ENCODE measurements around the gene FPR1.

Gene FPR1

DNA sequence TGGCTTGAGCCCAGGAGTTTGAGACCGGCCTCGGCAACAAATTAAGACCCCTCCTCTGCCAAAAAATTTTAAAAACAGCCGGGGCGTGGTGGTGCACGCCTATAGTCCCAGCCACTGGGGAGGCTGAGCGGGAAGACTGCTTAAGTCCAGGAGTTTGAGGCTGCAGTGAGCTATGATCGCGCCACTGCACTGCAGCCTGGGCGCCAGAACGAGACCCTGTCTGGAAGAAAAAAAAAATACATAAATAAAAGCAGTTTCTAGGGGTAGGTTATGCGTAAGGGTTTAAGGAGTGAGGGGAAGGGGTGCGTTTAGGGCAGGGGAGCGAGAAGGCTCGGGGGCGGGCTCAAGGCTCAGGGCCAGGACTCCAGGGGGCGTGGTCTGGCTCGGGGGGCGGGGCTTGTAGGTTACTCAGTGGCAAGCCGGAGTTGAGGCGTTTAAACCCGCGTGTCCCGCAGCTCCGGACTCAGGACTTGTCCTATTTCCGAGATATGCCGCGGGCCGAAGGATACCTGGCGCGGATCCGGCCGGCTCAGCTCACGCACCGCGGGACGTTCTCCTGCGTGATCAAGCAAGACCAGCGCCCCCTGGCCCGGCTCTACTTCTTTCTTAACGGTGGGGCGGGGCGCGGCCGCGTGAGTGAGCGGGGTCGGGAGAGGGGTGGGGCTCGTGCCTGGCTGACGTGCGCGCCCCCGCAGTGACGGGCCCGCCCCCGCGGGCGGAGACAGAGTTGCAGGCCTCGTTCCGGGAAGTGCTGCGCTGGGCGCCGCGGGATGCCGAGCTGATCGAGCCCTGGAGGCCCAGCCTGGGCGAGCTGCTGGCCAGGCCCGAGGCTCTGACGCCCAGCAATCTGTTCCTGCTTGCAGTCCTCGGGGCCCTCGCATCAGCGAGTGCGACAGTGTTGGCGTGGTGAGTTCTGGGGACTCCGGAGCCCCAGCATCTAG, 47.8 kb downstream of the FPR1 start:
- DNase-seq, result peak; percentile 98

DNA sequence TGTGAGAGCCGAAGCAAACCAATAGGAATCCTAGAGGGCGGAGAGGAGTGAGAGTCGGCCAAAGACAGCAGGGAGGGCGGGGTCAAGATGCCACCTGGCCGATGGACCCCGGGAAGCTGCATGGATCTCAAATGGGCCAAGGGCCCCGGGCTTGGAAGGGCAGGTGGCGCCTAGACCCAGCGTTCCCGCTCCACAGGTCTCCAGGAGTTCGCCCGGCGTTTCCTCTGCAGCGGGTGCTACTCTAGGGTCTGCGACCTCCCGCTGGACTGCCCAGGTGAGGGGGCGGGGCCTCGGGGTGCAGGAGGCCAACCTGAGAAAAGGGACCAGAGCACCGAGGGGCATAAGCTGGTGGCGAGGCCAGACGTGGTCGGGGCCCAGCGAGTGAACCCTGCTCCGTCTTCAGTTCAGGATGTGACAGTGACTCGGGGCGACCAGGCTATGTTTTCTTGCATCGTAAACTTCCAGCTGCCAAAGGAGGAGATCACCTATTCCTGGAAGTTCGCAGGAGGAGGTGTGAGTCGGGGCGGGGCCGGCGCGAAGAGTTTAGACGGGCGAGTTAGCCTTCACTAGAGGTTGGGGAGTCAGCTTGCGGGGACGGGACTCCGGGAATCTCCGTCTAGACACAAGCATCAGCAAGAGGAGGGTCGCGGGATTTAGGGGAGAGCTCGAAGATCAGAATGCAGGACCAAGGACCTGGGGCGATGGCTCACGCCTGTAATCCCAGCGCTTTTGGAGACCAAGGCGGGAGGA, 48.7 kb downstream of the FPR1 start:
- DNase-seq, result no peak

DNA sequence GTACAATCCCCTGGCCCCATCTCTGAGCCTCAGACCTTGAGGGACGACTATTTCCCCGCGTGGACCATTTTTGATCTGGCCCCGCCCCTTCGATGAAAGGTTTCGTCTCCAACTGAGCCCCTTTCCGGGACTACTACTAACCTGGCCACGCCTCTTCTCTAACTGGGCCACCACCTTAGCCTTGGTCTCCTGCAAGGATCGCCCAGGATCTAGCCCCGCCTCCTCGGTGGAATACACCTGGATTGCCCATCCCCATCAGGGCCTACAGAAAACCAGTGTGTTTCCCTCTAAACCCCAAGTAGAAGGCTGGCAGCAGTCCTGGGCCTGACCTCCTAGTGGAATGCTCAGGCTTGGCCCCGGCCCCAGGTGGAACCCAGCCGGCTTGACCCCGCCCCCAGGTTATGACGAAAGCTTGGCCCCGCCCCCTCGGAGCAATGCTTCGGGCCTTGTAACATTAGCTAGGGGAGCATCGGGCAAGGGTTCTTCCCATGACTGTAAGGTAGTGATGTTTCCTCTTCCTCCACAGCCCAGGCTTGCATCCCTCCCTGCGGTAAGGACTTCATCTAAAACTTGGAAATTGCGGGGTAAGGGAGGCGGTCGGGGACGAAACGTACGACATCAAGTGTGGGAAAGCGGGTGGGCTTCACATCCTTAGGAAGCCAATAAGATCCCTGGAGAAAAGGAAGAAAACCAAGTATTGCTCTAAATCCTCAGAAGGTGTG, 49.4 kb downstream of the FPR1 start:
- DNase-seq, result peak; percentile 48

DNA sequence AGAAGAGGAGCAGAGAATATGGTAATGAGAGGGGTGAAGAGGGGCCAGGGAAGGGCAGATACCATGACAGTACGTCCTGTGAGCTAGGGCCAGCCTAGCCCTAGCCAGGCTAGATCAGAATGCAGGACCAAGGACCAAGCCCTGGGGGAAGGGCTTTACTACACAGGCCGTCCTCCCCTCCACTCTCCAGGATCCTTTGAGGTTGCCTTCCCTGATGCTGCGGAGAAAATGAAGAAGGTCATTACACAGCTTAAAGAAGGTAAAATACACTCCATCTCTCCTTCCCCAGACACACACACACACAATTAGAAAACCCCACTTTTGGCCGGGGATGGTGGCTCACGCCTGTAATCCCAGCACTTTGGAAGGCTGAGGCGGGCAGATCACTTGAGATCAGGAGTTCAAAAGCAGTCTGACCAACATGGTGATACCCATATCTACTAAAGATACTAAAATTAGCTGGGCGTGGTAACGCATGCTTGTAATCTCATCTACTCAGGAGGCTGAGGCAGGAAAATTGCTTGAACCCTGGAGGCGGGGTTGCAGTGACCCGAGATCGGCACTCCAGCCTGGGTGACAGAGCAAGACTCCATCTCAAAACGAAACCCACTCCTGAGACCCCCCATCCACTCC, 50.1 kb downstream of the FPR1 start:
- DNase-seq, result no peak

DNA sequence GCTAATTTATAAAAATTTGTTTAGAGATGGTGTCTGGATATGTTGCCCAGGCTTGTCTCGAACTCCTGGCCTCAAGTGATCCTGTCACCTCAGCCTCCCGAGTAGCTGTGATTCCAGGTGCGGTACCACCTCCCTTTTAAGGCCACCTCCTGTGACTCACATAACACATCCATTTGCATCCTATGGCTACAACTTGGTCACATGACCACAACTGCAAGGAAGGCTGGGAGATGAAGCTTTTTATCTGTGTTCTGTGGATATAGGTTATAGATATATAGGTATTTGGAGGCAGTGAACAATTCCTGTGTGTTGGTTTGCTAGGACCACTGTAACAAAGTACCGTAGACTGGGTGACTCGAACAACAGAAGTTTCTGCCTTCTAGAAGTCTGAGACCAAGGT, 52.5 kb downstream of the FPR1 start:
- no peak for DNase-seq

DNA sequence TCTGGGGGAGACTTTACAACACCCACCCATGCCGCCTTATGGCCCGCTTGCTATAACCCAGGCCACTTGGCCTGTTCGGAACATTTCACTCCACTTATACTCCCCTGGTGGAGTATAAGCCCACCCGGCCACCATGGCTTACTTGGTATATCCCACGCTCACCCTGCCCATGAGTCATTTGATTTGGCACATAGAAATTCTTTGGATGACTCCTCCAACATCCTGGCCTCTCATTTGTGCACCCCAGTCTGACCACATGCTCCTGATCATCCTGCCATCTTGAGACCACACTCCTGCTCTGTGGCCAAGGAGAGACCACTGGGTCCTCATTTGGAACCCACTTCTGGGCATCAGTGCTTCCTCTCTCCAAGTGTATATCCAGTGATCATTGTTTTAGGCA, 53.4 kb downstream of the FPR1 start:
- DNase-seq, result no peak

DNA sequence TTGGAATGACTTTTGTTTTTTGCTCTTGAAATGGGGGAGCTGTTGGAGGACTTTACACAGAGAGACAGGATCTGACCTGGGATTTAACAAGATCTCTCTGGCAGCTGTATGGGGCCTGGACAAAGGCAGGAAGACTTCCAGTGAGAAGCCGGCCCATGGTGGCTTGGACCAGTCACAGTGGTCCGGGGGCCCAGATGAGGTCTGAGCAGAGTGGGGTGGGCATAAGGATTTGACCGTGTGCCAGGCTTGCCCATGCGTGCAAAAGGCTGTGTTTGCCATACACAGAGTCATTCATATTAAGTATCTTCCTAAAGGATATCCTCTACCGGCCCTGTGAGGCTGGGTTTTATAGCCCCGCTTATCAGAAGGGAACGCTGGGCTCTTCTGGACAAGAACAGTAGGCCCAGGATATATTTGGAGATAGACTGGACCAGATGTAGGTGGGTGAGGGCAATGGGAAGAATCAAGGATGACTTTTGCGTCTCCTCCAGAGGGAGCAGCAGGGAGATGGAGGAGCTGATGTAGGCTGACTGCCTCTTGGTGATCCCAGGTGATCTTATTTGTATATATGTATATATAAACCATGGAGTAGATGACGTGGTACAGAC, 54.4 kb downstream of the FPR1 start:
- no peak for DNase-seq

DNA sequence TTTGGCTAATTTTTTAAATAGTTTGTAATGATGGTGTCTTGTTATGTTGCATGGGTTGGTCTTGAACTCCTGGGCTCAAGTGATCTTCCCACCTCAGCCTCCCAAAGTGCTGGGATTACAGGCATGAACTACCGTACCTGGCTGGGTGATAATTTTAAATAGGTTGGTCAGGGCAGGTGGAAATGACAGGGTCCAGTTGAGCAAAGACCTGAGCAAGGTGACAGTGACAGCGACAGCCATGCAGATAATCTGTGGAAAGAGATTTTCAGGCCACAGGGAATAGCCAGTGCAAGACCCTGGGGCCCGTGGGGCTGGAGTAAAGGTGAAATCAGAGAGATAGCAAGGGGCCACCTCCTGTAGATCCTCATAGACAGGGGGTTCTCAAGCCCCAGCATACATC, 55.1 kb downstream of the FPR1 start:
- no peak for DNase-seq

Data from activated CD8-positive, alpha-beta memory T cell treated with anti-CD3 and anti-CD28 coated beads, Interleukin-2, amount 50 U/mL, for 4 hours (primary cell).